HFFc6 (cell line): Measurements from ENCODE around the gene ZBP1. TPM values are rescaled to one million over a fixed set of nuclear protein-coding genes. Genes with fewer than 3 reads are reported as not detected.

Source experiments
- DNase-seq: peaks from one replicate; pipeline ENCODE4 v3.0.0-alpha.2; 2018
- H3K27ac Mint-ChIP-seq: 2 replicates; pipeline ENCODE4 v1.8.0; 2020; ENCODE audit warnings: mild to moderate bottlenecking, mixed read lengths
- H3K27me3 Mint-ChIP-seq: 2 replicates; pipeline ENCODE4 v1.8.0; 2021; ENCODE audit warnings: mild to moderate bottlenecking, moderate library complexity, mixed read lengths; ENCODE audit not compliant: insufficient read depth
- H3K36me3 Mint-ChIP-seq: 2 replicates; pipeline ENCODE4 v1.8.0; 2021; ENCODE audit warnings: low read depth, mixed read lengths
- H3K4me1 Mint-ChIP-seq: 2 replicates; pipeline ENCODE4 v1.8.0; 2020; ENCODE audit warnings: low read depth, mixed read lengths
- H3K4me3 Mint-ChIP-seq: 2 replicates; pipeline ENCODE4 v1.8.0; 2020; ENCODE audit warnings: mild to moderate bottlenecking, moderate library complexity, mixed read lengths
- H3K9me3 Mint-ChIP-seq: 2 replicates; pipeline ENCODE4 v1.8.0; 2020; ENCODE audit warnings: mild to moderate bottlenecking, mixed read lengths
- CTCF ChIP-seq: fragments of 200-600 bp; sonication (generic); IDR thresholded peaks from 2 replicates; pipeline ENCODE4 v1.5.0; 2021; ENCODE audit warnings: antibody characterized with exemption, mild to moderate bottlenecking
- long read RNA-seq: library from polyadenylated mRNA; unstranded; transcript quantifications from one replicate; pipeline ENCODE4 v2.0.0, GENCODE V29; 2019
- total RNA-seq, 6 experiments: library from RNA; stranded (reverse); fragmentation: NEBNext Ultra II Directional; extraction: Animal tissue kit (Norgen Biotek cat#: 25700); gene quantifications; 2 replicates in 1 of 6; 3 replicates in 5 of 6; pipeline ENCODE4 v1.2.3, GENCODE V29; 2021

Gene ZBP1
- not detected for total RNA-seq
- long read RNA-seq: 0 reads

- no peak for DNase-seq
- no peaks in the 10 kb centered on the region for H3K36me3 Mint-ChIP-seq
- no peak for TF ChIP-seq CTCF
- H3K4me1 Mint-ChIP-seq: peaks cover 7% of the 10 kb centered on the region
- no peak within 1 kb of the TSS for H3K27ac Mint-ChIP-seq
- H3K4me3 Mint-ChIP-seq: no peak within 1 kb of the TSS
- H3K27me3 Mint-ChIP-seq: peaks cover 40% of the 10 kb centered on the region
- no peaks in the 10 kb centered on the region for H3K9me3 Mint-ChIP-seq
These were observed at the start of gene ZBP1 for GRCh38 chr20:57620274-57620990. TSS of gene ZBP1 (minus strand) at chr20:57620426. CDS start at chr20:57620295, 131 bp downstream.

- H3K27ac Mint-ChIP-seq: no peak overlapping the region
- H3K4me1 Mint-ChIP-seq: no peaks in the 10 kb centered on the region
- H3K9me3 Mint-ChIP-seq: no peaks in the 10 kb centered on the region
- no peak overlapping the region for H3K4me3 Mint-ChIP-seq
- peaks cover 3% of the 10 kb centered on the region for H3K27me3 Mint-ChIP-seq
- H3K36me3 Mint-ChIP-seq: no peaks in the 10 kb centered on the region
- no peak for DNase-seq
- TF ChIP-seq CTCF: no peak
These were observed 49.4 kb upstream of the ZBP1 start for GRCh38 chr20:57669632-57670031.

- TF ChIP-seq CTCF: no peak
- H3K27me3 Mint-ChIP-seq: peaks cover 3% of the 10 kb centered on the region; the same call in 1 of the 2 replicates
- H3K36me3 Mint-ChIP-seq: no peaks in the 10 kb centered on the region
- H3K9me3 Mint-ChIP-seq: no peaks in the 10 kb centered on the region
- no peak for DNase-seq
- no peak overlapping the region for H3K27ac Mint-ChIP-seq
- H3K4me1 Mint-ChIP-seq: no peaks in the 10 kb centered on the region
- no peak overlapping the region for H3K4me3 Mint-ChIP-seq
These were observed 47.9 kb upstream of the ZBP1 start for GRCh38 chr20:57667924-57668782.

- Mint-ChIP-seq H3K9me3 (no peaks in the 10 kb centered on the region), H3K4me1 (no peaks in the 10 kb centered on the region), H3K27me3 (peaks cover 3% of the 10 kb centered on the region; the same call in 1 of the 2 replicates), H3K4me3 (no peak overlapping the region), H3K27ac (no peak overlapping the region), H3K36me3 (no peaks in the 10 kb centered on the region)
- no peak for DNase-seq
- TF ChIP-seq CTCF: no peak
These were observed 47.2 kb upstream of the ZBP1 start for GRCh38 chr20:57667388-57667787.

GRCh38 chr20:57666834-57667157, 46.6 kb upstream of the ZBP1 start:
- Mint-ChIP-seq H3K9me3 (no peaks in the 10 kb centered on the region), H3K27ac (no peak overlapping the region), H3K4me3 (no peak overlapping the region), H3K4me1 (no peaks in the 10 kb centered on the region), H3K36me3 (no peaks in the 10 kb centered on the region), H3K27me3 (peaks cover 3% of the 10 kb centered on the region; the same call in 1 of the 2 replicates)
- no peak for DNase-seq
- TF ChIP-seq CTCF: no peak
